RWPE1 (cell line): ENCODE data around the gene BASP1.

Experiments used
- CTCF ChIA-PET: fragments of 350-600 bp; sonication (Branson Sonifier 250); formaldehyde crosslinking; extraction: SDS; loops from one replicate; lab custom pipeline; 2021; lab: Yijun Ruan, JAX
- POLR2A ChIA-PET: fragments of 400-600 bp; formaldehyde crosslinking; extraction: SDS; loops from one replicate; lab custom pipeline; 2020; ENCODE audit warnings: antibody characterized with exemption; ENCODE audit not compliant: low non-redundant PET; lab: Yijun Ruan, JAX
- DNase-seq: peaks from one replicate; pipeline ENCODE4 v3.0.0; 2012; ENCODE audit warnings: low spot score
- H3K27ac ChIP-seq: fragments of 450-650 bp; 2 replicates; pipeline ENCODE4 v1.5.1; 2017
- CTCF ChIP-seq: fragments of 450-650 bp; conservative IDR thresholded peaks from 2 replicates; pipeline ENCODE4 v1.5.1; 2017; ENCODE audit warnings: low read depth, mild to moderate bottlenecking

BASP1 gene

DNA sequence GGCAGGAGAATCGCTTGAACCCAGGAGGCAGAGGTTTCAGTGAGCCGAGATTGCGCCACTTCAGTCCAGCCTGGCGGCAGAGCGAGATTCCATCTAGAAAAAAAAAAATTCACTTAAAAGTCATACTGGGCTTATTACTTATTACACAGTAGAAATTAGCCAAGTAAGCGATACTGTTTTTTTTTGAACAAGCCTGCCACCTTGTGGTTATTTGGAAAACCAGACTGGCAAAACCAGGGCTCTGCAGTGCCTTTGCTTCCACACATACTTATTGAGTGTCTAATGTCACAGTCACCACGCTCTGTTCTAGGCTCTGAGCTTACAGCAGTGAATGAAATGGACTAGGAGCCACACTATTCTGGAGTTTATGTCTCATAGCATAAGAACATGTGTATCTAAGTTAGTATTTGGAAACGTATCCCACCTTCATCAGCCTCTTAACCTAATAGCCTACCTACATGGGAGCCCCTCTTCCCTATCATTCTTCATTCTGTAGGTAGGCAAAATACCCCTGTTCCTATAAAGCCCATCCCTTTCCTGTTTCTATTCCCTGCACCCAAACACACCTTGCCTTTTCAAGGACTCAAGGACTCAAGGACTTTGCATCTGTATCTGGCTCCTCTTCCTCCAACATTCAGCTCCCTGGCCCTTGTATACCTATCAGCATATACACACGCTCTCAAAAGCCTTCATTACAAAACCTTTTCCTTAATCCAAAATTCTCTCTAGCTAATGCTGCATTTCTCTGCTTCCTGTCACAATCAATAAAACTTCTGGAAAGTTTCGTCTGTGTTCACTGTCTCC lies 13.9 kb upstream of the BASP1 start:
- TF ChIP-seq CTCF: peak; percentile 85
- CTCF ChIA-PET: interaction anchor here (0.7 to 1.8 kb wide), 11 partner anchors 12 to 1102 kb away, joined by 3 to 8 read pairs (median 4); no protein-coding TSS in a partner anchor
- peak; percentile 73 for DNase-seq
- POLR2A ChIA-PET: no interaction called here
- no peak overlapping the region for H3K27ac ChIP-seq

DNA sequence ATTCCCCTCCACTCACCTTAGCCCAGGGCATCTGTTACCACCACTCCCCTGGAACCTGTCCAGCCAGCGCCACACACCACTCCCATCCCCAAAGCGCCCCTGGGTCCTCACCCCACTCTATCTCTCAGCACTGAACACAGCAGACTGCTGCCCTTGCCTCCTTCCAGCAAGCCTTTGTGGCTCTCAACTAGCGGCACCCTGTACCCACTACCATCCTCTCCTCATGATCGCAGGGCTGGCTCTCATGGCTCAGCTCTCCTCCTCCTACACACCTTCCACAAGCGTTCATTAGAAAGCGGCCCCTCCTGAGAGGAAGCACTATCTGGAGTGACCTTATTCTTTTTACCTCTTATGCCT lies 13.3 kb upstream of the BASP1 start:
- POLR2A ChIA-PET: no interaction called here
- no peak for TF ChIP-seq CTCF
- no peak overlapping the region for H3K27ac ChIP-seq
- no peak for DNase-seq
- CTCF ChIA-PET: interaction anchor here (0.7 to 1.8 kb wide), 4 partner anchors 13 to 655 kb away, joined by 4 to 8 read pairs (median 6); no protein-coding TSS in a partner anchor

DNA sequence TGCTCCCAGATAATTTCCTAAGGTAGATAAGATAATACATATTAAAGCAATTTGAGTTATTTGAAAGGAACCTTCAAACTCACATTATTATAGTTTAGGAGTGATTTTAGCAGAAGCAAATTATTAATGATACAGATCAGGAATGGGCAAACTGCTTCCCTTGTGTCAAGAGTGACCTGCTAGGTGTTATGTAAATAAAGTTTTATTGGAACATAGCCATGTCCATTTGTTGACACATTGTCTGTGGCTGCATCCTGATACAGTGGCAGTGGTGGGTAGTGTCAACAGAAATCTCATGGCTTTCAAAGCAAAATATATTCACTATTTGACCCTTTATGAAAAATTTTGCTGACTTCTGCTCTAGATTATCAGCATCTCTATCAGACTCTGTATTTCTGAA lies 11.4 kb upstream of the BASP1 start:
- no peak for TF ChIP-seq CTCF
- CTCF ChIA-PET: interaction anchor here (0.6 kb wide), 1 partner anchor 630 kb away, joined by 3 read pairs; no protein-coding TSS in a partner anchor
- H3K27ac ChIP-seq: no peak overlapping the region
- DNase-seq: no peak
- POLR2A ChIA-PET: no interaction called here

GRCh38 chr5:17212191-17212590 lies 5.2 kb upstream of the BASP1 start:
- CTCF ChIA-PET: no interaction called here
- POLR2A ChIA-PET: no interaction called here
- no peak for TF ChIP-seq CTCF
- DNase-seq: no peak
- H3K27ac ChIP-seq: no peak overlapping the region

GRCh38 chr5:17212996-17213395 lies 4.4 kb upstream of the BASP1 start:
- no peak overlapping the region for H3K27ac ChIP-seq
- no peak for TF ChIP-seq CTCF
- CTCF ChIA-PET: no interaction called here
- no peak for DNase-seq
- POLR2A ChIA-PET: no interaction called here

GRCh38 chr5:17213938-17214337 lies 3.5 kb upstream of the BASP1 start:
- no peak for DNase-seq
- H3K27ac ChIP-seq: no peak overlapping the region
- ChIA-PET CTCF (no interaction called here), POLR2A (no interaction called here)
- TF ChIP-seq CTCF: no peak
